D721Med (cell line): ENCODE measurements around the gene MYBPH.

Source experiments
- DNase-seq: peaks from one replicate; pipeline ENCODE4 v3.0.0; 2011; ENCODE audit warnings: low spot score; ENCODE audit not compliant: insufficient read length
- FAIRE-seq: peaks from 2 replicates; lab custom pipeline; 2011; peaks lifted over from hg19 to GRCh38; lab: Jason Lieb, UNC
- TF ChIP-seq, protein P1 (sequence below): IDR thresholded peaks from 2 replicates; pipeline ENCODE4 v1.5.1; 2012; ENCODE audit warnings: mild to moderate bottlenecking, control low read depth; ENCODE audit not compliant: insufficient read depth; ENCODE audit errors: missing control alignments

MYBPH gene

DNA sequence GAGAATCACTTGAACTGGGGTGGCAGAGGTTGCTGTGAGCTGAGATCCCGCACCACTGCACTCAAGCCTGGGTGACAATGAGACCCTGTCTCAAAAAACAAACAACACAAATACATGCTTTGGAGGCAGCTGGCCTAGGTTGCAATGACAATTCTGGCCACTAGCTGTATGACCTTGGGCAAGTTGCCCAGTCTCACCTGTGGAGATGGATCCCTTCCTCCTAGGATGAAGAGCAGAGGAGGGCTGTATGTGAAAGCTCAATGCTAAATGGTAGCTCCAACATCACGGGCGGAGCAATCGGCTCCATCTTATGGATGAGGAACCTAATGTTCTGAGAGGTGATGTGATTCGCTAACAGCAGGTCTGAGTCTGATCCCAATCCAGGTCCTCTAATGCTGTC lies 27.5 kb downstream of the MYBPH start:
- FAIRE-seq: no peak

DNA sequence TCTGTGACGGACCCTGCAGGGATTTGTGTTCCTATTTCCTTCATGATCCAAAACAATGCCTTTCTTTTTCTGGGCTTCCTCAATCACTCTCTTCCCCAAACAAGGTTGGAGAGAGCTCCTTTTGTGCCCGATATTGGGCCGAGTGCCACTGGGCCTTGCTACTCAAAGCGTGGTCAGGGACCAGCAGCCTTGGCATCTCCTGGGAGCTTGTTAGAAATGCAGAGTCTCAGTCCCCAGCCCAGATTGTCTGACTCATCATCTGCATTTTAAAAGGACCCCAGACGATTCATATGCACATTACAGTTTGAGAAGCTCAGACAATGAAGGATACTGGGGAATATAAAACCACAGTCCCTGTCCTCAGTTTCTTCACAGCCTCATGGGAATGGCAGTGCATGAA lies 28.2 kb downstream of the MYBPH start:
- FAIRE-seq: no peak
- TF ChIP-seq, protein P1, sequence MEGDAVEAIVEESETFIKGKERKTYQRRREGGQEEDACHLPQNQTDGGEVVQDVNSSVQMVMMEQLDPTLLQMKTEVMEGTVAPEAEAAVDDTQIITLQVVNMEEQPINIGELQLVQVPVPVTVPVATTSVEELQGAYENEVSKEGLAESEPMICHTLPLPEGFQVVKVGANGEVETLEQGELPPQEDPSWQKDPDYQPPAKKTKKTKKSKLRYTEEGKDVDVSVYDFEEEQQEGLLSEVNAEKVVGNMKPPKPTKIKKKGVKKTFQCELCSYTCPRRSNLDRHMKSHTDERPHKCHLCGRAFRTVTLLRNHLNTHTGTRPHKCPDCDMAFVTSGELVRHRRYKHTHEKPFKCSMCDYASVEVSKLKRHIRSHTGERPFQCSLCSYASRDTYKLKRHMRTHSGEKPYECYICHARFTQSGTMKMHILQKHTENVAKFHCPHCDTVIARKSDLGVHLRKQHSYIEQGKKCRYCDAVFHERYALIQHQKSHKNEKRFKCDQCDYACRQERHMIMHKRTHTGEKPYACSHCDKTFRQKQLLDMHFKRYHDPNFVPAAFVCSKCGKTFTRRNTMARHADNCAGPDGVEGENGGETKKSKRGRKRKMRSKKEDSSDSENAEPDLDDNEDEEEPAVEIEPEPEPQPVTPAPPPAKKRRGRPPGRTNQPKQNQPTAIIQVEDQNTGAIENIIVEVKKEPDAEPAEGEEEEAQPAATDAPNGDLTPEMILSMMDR: no peak
- DNase-seq: no peak

More for the DNA sequence above, 27.5 kb downstream of the MYBPH start:
- TF ChIP-seq, protein P1: no peak
- no peak for DNase-seq

DNA sequence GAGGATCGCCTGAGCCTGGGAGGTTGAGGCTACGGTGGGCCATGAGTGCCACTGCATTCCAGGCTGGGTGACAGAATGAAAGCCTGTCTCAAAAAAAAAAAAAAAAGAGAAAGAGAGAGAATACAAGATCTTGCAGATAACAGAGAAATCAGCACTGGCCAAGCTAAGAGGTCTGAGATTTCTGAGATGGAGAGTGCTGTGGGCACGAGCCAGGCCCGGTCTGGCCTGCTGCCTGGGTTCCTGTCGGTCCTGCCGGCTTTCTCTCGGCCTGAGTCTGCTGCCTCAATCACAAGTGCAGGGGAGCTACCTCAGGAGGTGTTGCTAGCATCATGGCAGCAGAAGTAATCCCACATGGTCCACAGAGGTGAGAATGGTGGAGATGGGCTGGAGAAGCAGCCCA lies 29.1 kb downstream of the MYBPH start:
- FAIRE-seq (no peak), DNase-seq (no peak)
- TF ChIP-seq, protein P1: no peak

DNA sequence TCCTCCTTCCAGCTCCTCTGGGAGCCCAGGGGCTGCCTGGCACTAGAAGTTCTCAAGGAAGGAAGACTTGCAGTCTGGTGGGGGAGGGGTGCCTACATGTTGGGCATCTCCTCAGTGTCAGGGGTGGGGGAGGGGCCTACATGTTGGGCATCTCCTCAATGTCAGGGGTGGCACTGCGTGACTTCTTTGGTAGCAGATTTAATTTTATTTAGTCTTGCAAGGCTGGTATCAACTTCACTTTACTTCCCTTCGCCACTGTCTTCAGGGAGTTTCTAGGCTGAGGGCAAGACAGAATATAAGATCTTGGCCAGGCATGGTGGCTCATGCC lies 29.6 kb downstream of the MYBPH start:
- FAIRE-seq: no peak
- TF ChIP-seq, protein P1: no peak

DNA sequence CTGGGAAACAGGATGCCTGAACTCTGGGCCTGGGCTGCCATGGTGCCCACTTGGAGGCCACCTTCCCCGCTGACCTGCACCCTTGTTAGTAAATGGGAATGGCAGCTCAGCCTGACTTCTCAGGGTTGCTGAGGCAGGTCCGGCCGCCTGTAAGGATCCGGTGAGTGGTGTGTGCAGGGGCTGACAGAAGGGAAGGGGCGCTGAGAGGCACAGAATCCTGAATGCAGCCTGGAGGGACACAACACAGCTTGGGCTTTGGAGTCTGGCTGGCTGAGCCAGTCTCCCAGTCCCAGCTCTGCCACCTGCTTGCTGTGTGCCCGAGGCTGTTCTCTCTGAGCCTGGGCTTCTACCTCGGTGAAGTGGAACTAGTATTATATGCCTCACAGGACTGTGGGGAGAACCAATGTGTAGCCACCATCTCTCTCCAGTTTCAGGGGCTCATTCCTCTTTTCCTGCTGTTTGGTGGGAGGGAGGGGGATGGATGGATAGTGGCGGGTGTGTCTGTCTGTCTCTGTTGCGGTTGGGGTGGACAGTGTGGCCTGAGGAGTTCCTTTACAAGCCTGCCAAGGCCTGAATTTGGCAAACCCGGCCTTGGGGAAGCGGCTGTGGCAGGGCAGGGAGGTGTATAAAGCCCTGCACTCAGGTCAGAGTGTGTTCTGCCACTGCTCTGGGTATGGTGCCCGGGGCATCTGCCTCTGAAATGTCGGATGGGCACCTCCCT lies 30.1 kb downstream of the MYBPH start:
- no peak for FAIRE-seq
- no peak for DNase-seq
- TF ChIP-seq, protein P1: no peak

More for the DNA sequence above, 29.6 kb downstream of the MYBPH start:
- no peak for DNase-seq

DNA sequence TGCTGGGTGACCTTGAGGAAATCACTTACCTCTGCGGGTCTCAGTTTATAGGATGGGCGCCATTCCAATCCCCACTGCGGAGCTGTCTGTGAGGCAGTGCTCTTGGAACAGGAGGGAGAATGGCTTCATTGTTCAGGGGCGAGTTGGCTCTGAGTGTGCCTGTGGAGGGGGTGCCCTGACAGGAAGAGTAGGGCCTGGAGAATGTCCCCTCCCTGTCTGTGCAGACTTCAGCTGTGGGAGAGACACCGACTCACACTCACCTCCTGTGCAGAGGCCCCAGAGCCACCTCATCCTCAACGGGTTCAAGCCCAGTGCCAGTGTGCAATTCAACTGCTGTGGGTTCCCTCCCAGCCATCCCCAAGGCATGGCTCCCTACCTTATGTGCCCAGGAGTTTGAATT lies 31.0 kb downstream of the MYBPH start:
- FAIRE-seq (no peak), DNase-seq (no peak)
- TF ChIP-seq, protein P1: no peak

DNA sequence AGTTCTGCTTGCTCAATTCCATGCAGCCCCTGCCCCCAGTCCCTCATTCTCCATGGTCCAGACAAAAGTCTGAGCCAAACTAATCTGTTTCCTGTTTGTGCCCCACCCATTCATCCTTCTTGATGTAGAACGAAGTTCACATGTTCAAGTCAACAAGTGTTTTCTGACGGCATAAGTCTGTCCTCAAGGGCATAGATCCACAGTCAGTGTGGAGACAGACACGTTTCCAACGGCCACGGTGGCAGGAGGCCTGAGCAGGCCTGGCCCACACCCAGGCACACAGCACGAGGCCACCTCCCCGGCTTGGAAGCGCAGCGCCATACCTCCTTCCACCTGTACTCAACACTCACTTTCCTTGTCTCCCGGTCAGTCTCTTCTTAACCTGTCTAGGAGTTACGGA lies 32.0 kb downstream of the MYBPH start:
- TF ChIP-seq, protein P1: no peak
- no peak for DNase-seq
- FAIRE-seq: no peak
